Ascending aorta (tissue), 2 donors: ENCODE measurements around the gene MRPL12. TPM values are rescaled to one million over a fixed set of nuclear protein-coding genes. Genes with fewer than 3 reads are reported as not detected.

ENCODE experiments used
- DNase-seq, 2 donors: peaks; one replicate each; pipeline ENCODE4 v3.0.0-alpha.2; 2019; ENCODE audit warnings: low spot score in 2 of 2
- H3K27ac ChIP-seq, 2 donors: fragments of 200-600 bp; sonication (generic); one replicate each; pipeline ENCODE4 v1.5.1; 2016 to 2017; ENCODE audit warnings: mild to moderate bottlenecking in 1 of 2
- H3K27me3 ChIP-seq: fragments of 200-600 bp; sonication (generic); one replicate; pipeline ENCODE4 v1.5.1; 2017
- H3K36me3 ChIP-seq, 2 donors: fragments of 200-600 bp; sonication (generic); one replicate each; pipeline ENCODE4 v1.5.1; 2016
- H3K4me1 ChIP-seq, 2 donors: fragments of 200-600 bp; sonication (generic); one replicate each; pipeline ENCODE4 v1.5.1; 2016 to 2017; ENCODE audit warnings: mild to moderate bottlenecking in 1 of 2
- H3K4me3 ChIP-seq, 2 donors: fragments of 200-600 bp; sonication (generic); one replicate each; pipeline ENCODE4 v1.5.1; 2016 to 2017; ENCODE audit warnings: mild to moderate bottlenecking in 1 of 2
- H3K9me3 ChIP-seq, 2 donors: fragments of 200-600 bp; sonication (generic); one replicate each; pipeline ENCODE4 v1.5.1; 2016
- CTCF ChIP-seq, 3 experiments: fragments of 200-600 bp in 2 of 3; fragments of 450-650 bp in 1 of 3; sonication (generic) in 2 of 3; IDR thresholded peaks; one replicate each; pipeline ENCODE4 v1.5.1; 2016 to 2019; ENCODE audit warnings: antibody characterized with exemption in 3 of 3, mild to moderate bottlenecking in 1 of 3, moderate library complexity in 1 of 3
- intact Hi-C: fragments of 100-400 bp; cut with DNase I; formaldehyde crosslinking; loops from one replicate; pipeline ENCODE4 v1.15.1; 2023
- total RNA-seq: library from RNA; depleted of rRNA; stranded (reverse); fragments of >200 nt; gene quantifications from one replicate; pipeline ENCODE4 v1.1.0, GENCODE V29; 2016

The MRPL12 gene
- total RNA-seq, 1 donor from 2014 or later = 21.8 TPM

- no peak for TF ChIP-seq CTCF (IDR thresholded peaks at IDR 0.05)
Observed at GRCh38 chr17:81707725-81708646, 4.8 kb downstream of the MRPL12 start.

GRCh38 chr17:81708739-81709185 lies 5.6 kb downstream of the MRPL12 start:
- no peaks in the 10 kb centered on the region for H3K9me3 ChIP-seq
- DNase-seq = no peak
- H3K4me3 ChIP-seq = no peak overlapping the region
- no peak for TF ChIP-seq CTCF (IDR thresholded peaks at IDR 0.05)
- no peak overlapping the region for H3K27ac ChIP-seq
- intact Hi-C loops = no loop called here
- H3K27me3 ChIP-seq = no peaks in the 10 kb centered on the region
- peaks cover 16 to 19% of the 10 kb centered on the region in 2 donors for H3K36me3 ChIP-seq
- H3K4me1 ChIP-seq = peaks cover 12 to 21% of the 10 kb centered on the region in 2 donors

More at GRCh38 chr17:81707725-81708646, 4.8 kb downstream of the MRPL12 start:
- peaks cover 12 to 21% of the 10 kb centered on the region in 2 donors for H3K4me1 ChIP-seq
- no peaks in the 10 kb centered on the region for H3K9me3 ChIP-seq
- intact Hi-C loops = no loop called here
- H3K36me3 ChIP-seq = peaks cover 16 to 19% of the 10 kb centered on the region in 2 donors
- H3K27ac ChIP-seq = no peak overlapping the region
- H3K4me3 ChIP-seq = no peak overlapping the region
- no peak for DNase-seq
- H3K27me3 ChIP-seq = no peaks in the 10 kb centered on the region

GRCh38 chr17:81710514-81711308 lies 7.5 kb downstream of the MRPL12 start:
- H3K27me3 ChIP-seq = no peaks in the 10 kb centered on the region
- intact Hi-C loops = no loop called here
- DNase-seq = no peak
- peak overlapping the region; percentile 81 to 82 for H3K4me3 ChIP-seq
- H3K4me1 ChIP-seq = peaks cover 7 to 13% of the 10 kb centered on the region in 2 donors
- H3K27ac ChIP-seq = no peak overlapping the region
- H3K36me3 ChIP-seq = peaks cover 16 to 19% of the 10 kb centered on the region in 2 donors
- H3K9me3 ChIP-seq = no peaks in the 10 kb centered on the region
- TF ChIP-seq CTCF (IDR thresholded peaks at IDR 0.05) = no peak

- TF ChIP-seq CTCF (IDR thresholded peaks at IDR 0.05) = peak in 1 of 3 experiments; percentile 40
- Histone ChIP-seq H3K4me3 (peak within 1 kb of the TSS; percentile 81 to 82), H3K27me3 (no peaks in the 10 kb centered on the region), H3K27ac (peak within 1 kb of the TSS in 1 of 2 donors; percentile 11), H3K4me1 (peaks cover 7 to 13% of the 10 kb centered on the region in 2 donors), H3K36me3 (peaks cover 9 to 12% of the 10 kb centered on the region in 2 donors), H3K9me3 (no peaks in the 10 kb centered on the region)
- DNase-seq = peak; percentile 27 to 81
- intact Hi-C loops = loop anchor here (1.0 kb wide), 1 partner anchor 46 kb away; the partner anchor contains the start of genes CCDC137 and OXLD1
Observed at GRCh38 chr17:81711814-81712467, 8.8 kb downstream of the MRPL12 start, which contains the start of gene SLC25A10. TSS of gene SLC25A10 (plus strand) at chr17:81712284. CDS start at chr17:81712427, 143 bp downstream.

GRCh38 chr17:81712468-81713003 lies 9.4 kb downstream of the MRPL12 start:
- no peak for DNase-seq

More at GRCh38 chr17:81712468-81713003, 9.4 kb downstream of the MRPL12 start:
- peaks cover 5 to 6% of the 10 kb centered on the region in 2 donors for H3K36me3 ChIP-seq
- peaks cover 7 to 13% of the 10 kb centered on the region in 2 donors for H3K4me1 ChIP-seq
- no peaks in the 10 kb centered on the region for H3K27me3 ChIP-seq
- H3K4me3 ChIP-seq = peak overlapping the region; percentile 81 to 82
- H3K9me3 ChIP-seq = no peaks in the 10 kb centered on the region
- intact Hi-C loops = loop anchor here (1.0 kb wide), 1 partner anchor 46 kb away; the partner anchor contains the start of genes CCDC137 and OXLD1
- TF ChIP-seq CTCF (IDR thresholded peaks at IDR 0.05) = peak in 1 of 3 experiments; percentile 7
- no peak overlapping the region for H3K27ac ChIP-seq
